Activated naive CD8-positive, alpha-beta T cell treated with anti-CD3 and anti-CD28 coated beads, Interleukin-2, amount 50 U/mL, for 24 hours (primary cell): ENCODE data around the gene HOXA5.

Source experiments
- ATAC-seq: fragments of 150-1000 bp; cut with Tn5 transposase; one replicate; pipeline ENCODE4 v1.10.0; 2021
- DNase-seq: peaks from one replicate; pipeline ENCODE4 v3.0.0; 2021
- H3K27ac Mint-ChIP-seq: one replicate; pipeline ENCODE4 v1.8.0; 2021; ENCODE audit warnings: mild to moderate bottlenecking, mixed read lengths
- H3K27me3 Mint-ChIP-seq: one replicate; pipeline ENCODE4 v1.8.0; 2021; ENCODE audit warnings: mixed read lengths
- H3K36me3 Mint-ChIP-seq: one replicate; pipeline ENCODE4 v1.8.0; 2021; ENCODE audit warnings: low read depth, mixed read lengths
- H3K4me1 Mint-ChIP-seq: one replicate; pipeline ENCODE4 v1.8.0; 2021; ENCODE audit warnings: mixed read lengths
- H3K4me3 Mint-ChIP-seq: one replicate; pipeline ENCODE4 v1.8.0; 2021; ENCODE audit warnings: mild to moderate bottlenecking, moderate library complexity, mixed read lengths
- H3K9me3 Mint-ChIP-seq: one replicate; pipeline ENCODE4 v1.8.0; 2021; ENCODE audit warnings: mixed read lengths

Gene HOXA5

DNA sequence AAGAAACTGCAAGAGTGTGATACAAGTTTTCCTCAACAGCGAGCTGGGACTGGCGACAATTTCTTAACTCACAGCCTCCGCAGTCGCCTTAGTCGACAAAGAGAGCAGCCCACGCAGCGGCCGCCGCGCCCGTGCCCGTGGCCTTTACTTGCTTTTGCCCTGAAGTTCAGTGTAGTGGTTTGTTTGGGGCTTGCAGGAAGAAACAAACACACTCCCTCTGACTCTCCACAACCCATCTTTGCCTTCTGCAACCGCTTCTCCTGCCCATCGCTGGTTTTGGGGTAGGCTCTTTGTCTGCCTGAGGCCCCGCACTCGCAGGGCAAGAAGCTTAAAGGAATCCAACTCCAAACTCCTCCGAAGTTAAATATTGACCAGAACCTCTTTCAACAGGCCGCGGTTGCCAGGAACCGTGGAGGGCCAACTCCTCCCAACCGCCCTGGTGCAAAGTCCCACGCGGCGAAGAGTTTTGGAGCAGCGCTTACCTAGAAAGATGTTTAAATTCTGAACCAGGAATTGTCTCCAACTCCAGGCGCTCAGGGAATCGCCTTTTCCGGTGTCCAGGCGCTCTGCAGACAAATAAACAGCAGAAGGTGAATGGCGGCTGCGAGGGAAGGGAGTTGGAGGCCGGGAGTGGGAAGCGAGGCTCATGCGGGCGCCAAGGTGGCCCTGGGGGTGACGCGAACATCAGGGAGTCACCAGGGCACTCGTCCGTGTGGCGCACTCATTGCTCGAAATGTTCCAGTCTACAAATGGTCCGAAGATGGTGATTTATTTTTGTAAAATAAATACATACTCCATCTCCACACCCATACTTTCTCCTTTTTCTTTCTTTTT lies 21.2 kb downstream of the HOXA5 start:
- no peak overlapping the region for H3K4me3 Mint-ChIP-seq
- ATAC-seq, result no peak
- no peaks in the 10 kb centered on the region for H3K9me3 Mint-ChIP-seq
- H3K27me3 Mint-ChIP-seq, result peaks cover 16% of the 10 kb centered on the region
- no peaks in the 10 kb centered on the region for H3K36me3 Mint-ChIP-seq
- DNase-seq, result no peak
- H3K27ac Mint-ChIP-seq, result no peak overlapping the region
- no peaks in the 10 kb centered on the region for H3K4me1 Mint-ChIP-seq

DNA sequence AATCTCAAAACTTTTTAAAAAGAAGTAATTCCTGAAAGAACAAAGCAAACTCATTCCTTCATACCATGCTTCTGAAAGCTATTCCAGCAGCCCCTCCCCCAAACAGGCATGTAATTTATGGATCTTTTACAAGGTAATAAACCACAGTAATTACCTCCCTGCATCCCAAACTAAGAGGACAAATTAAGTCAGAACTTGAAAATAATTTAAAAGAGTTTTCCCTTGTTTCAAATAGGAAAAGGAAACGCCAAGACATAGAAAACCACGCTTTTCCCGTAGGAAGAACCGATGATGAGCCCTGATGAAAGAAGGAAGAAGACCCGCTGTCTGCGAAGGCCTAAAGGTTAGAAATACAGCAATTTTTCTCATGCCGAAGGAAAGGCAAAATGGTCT lies 21.8 kb downstream of the HOXA5 start:
- no peaks in the 10 kb centered on the region for H3K36me3 Mint-ChIP-seq
- H3K4me1 Mint-ChIP-seq, result no peaks in the 10 kb centered on the region
- H3K4me3 Mint-ChIP-seq, result no peak overlapping the region
- ATAC-seq (no peak), DNase-seq (no peak)
- no peaks in the 10 kb centered on the region for H3K9me3 Mint-ChIP-seq
- H3K27me3 Mint-ChIP-seq, result peaks cover 10% of the 10 kb centered on the region
- no peak overlapping the region for H3K27ac Mint-ChIP-seq

GRCh38 chr7:27119412-27119911 lies 24.0 kb downstream of the HOXA5 start:
- DNase-seq (no peak), ATAC-seq (no peak)
- Mint-ChIP-seq H3K4me1 (no peaks in the 10 kb centered on the region), H3K27me3 (peaks cover 1% of the 10 kb centered on the region), H3K27ac (no peak overlapping the region), H3K36me3 (no peaks in the 10 kb centered on the region), H3K9me3 (no peaks in the 10 kb centered on the region), H3K4me3 (no peak overlapping the region)

DNA sequence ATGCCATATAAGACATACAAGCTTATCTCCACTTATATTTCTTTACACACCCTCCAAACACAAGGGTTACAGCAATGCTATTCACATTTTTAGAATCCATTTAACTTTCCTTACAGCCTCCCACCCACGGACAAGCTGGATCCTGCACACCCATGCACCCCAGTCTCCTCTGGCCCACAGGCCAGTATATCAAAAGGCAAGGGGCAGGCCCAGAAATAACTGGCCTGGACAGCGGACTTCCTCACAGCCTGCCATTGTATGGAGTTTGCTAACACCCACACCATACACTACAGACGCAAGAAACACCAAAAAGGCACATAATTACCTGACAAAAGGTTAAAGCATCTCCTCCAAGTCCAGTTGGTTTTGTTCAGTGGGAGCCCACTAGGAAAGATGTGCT lies 24.9 kb downstream of the HOXA5 start:
- H3K9me3 Mint-ChIP-seq, result no peaks in the 10 kb centered on the region
- no peaks in the 10 kb centered on the region for H3K36me3 Mint-ChIP-seq
- no peak overlapping the region for H3K27ac Mint-ChIP-seq
- ATAC-seq (no peak), DNase-seq (no peak)
- H3K27me3 Mint-ChIP-seq, result no peaks in the 10 kb centered on the region
- no peak overlapping the region for H3K4me3 Mint-ChIP-seq
- no peaks in the 10 kb centered on the region for H3K4me1 Mint-ChIP-seq

DNA sequence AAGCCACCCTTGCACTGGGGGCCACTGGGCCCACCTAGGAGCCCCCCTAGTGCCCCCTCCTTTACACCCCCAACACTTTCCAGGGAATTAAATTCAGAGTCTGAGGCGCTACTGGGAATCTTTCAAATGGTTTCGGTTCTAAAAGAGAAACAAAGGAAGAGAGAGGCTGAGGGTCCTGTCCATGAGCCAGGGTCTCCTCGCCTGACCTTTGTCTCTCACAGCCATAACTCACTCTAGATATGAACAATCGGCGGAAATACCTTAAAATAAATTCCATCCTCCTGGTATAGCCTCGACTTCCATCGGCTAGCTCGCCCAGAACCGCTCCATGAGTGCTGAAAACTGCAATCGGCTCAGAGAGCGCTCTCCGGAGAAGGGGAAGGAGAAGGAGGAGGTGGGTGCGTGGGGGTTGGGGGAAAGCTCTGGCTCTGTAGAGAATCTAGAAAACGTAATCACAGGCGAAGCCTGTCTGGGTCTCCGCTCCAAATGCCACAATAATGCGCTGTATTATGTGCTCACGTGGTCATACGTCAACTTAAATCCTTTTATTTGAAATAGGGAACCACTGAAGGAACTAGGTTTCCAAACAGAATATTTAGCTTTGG lies 25.5 kb downstream of the HOXA5 start:
- DNase-seq, result no peak
- H3K9me3 Mint-ChIP-seq, result no peaks in the 10 kb centered on the region
- no peak overlapping the region for H3K4me3 Mint-ChIP-seq
- H3K27ac Mint-ChIP-seq, result no peak overlapping the region
- no peak for ATAC-seq
- no peaks in the 10 kb centered on the region for H3K4me1 Mint-ChIP-seq
- H3K27me3 Mint-ChIP-seq, result no peaks in the 10 kb centered on the region
- no peaks in the 10 kb centered on the region for H3K36me3 Mint-ChIP-seq

GRCh38 chr7:27116962-27117886 lies 26.3 kb downstream of the HOXA5 start:
- ATAC-seq (no peak), DNase-seq (no peak)
- H3K27ac Mint-ChIP-seq, result no peak overlapping the region
- H3K4me1 Mint-ChIP-seq, result no peaks in the 10 kb centered on the region
- H3K27me3 Mint-ChIP-seq, result no peaks in the 10 kb centered on the region
- no peaks in the 10 kb centered on the region for H3K36me3 Mint-ChIP-seq
- no peaks in the 10 kb centered on the region for H3K9me3 Mint-ChIP-seq
- no peak overlapping the region for H3K4me3 Mint-ChIP-seq

GRCh38 chr7:27116031-27116961 lies 27.2 kb downstream of the HOXA5 start:
- H3K27me3 Mint-ChIP-seq, result peaks cover 4% of the 10 kb centered on the region
- no peaks in the 10 kb centered on the region for H3K9me3 Mint-ChIP-seq

DNA sequence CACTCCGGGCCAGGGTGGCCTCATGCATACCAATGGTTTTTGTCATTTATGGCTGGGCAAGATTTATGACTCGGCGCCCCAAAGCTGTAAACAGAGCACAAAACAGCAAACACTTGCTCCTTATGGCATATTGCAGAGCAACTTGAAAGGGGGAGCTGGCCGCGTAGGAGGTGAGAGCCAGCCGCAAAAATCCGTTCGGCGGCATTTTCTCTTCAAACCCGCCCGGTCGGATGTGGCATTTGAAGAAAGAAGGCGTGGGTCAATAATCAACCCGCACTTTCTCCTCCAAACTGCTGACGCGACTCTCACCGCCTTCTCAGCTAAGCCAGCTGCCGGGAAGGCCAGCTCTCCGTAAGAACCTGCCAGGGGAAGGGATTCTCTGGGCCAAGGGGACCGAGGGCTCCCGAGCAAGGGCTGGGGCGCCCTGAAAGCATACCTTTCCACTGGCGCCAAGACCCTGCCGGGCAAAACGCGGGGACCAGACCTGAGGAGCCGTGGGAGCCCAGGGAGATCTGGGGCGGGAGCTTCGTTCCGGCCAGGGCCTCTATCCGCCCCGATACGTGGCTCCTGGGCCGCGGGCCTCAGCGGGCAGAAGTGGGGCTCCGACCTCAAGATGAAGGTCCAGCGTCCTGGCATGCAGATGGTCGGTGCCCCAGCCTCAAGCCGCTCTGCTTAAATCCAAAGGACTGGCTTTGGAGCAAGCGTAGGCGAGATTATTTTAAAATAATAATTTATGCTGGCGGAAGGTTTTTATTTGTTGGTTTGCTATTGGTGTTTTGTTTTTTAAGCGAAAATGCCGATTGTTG lies 28.1 kb downstream of the HOXA5 start:
- H3K36me3 Mint-ChIP-seq, result no peaks in the 10 kb centered on the region
- H3K9me3 Mint-ChIP-seq, result no peaks in the 10 kb centered on the region
- no peak for DNase-seq
- H3K27me3 Mint-ChIP-seq, result peaks cover 4% of the 10 kb centered on the region
- H3K27ac Mint-ChIP-seq, result no peak overlapping the region
- no peaks in the 10 kb centered on the region for H3K4me1 Mint-ChIP-seq
- H3K4me3 Mint-ChIP-seq, result no peak overlapping the region
- ATAC-seq, result no peak

More at GRCh38 chr7:27116031-27116961, 27.2 kb downstream of the HOXA5 start:
- Mint-ChIP-seq H3K4me3 (no peak overlapping the region), H3K27ac (no peak overlapping the region), H3K36me3 (no peaks in the 10 kb centered on the region), H3K4me1 (no peaks in the 10 kb centered on the region)
- DNase-seq, result no peak
- no peak for ATAC-seq

- ATAC-seq (no peak), DNase-seq (no peak)
- H3K9me3 Mint-ChIP-seq, result no peaks in the 10 kb centered on the region
Measured at GRCh38 chr7:27114881-27115220, 28.6 kb downstream of the HOXA5 start.

DNA sequence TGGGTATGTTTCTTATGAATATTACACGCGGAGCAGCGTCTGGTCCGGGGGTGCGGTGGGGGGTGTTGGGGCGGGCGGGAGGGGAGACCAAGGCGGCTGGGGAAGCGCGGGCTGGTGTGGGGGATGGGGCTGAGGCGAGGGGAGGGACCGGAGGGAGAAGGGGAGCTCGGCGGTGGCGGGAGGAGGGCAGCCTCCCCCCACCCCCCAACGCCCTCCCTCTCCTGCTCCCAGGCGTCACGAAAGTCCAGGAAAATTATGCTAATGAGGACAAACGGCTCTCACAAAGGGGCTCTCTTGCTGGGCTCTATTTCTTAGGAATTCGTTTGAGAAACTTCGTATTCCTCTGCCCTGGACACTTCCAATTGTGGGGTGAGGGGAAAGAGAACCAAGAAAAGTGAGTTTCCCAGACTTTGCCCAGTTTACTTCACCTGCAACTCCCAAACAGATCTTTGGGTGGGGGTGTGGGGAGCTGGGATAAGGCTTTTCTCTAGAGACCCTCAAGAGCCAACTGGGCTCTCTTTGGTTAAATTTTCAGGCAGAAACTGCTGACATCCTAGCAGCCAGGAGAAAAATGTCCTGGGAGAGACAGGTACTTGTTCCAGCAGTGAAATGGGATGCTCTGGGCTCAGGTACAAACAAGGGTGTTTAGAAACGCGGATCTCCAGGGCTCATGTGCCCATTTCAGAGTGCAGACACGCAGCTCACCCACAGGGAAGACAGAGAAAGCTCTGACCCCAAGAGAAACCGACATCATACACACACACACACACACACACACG lies 29.3 kb downstream of the HOXA5 start:
- H3K9me3 Mint-ChIP-seq, result no peaks in the 10 kb centered on the region
- H3K4me3 Mint-ChIP-seq, result no peak overlapping the region
- no peaks in the 10 kb centered on the region for H3K4me1 Mint-ChIP-seq
- no peak for ATAC-seq
- H3K36me3 Mint-ChIP-seq, result no peaks in the 10 kb centered on the region
- H3K27me3 Mint-ChIP-seq, result peaks cover 4% of the 10 kb centered on the region
- no peak overlapping the region for H3K27ac Mint-ChIP-seq
- DNase-seq, result no peak

More at GRCh38 chr7:27114881-27115220, 28.6 kb downstream of the HOXA5 start:
- Mint-ChIP-seq H3K36me3 (no peaks in the 10 kb centered on the region), H3K4me1 (no peaks in the 10 kb centered on the region), H3K27me3 (peaks cover 4% of the 10 kb centered on the region), H3K27ac (no peak overlapping the region), H3K4me3 (no peak overlapping the region)

DNA sequence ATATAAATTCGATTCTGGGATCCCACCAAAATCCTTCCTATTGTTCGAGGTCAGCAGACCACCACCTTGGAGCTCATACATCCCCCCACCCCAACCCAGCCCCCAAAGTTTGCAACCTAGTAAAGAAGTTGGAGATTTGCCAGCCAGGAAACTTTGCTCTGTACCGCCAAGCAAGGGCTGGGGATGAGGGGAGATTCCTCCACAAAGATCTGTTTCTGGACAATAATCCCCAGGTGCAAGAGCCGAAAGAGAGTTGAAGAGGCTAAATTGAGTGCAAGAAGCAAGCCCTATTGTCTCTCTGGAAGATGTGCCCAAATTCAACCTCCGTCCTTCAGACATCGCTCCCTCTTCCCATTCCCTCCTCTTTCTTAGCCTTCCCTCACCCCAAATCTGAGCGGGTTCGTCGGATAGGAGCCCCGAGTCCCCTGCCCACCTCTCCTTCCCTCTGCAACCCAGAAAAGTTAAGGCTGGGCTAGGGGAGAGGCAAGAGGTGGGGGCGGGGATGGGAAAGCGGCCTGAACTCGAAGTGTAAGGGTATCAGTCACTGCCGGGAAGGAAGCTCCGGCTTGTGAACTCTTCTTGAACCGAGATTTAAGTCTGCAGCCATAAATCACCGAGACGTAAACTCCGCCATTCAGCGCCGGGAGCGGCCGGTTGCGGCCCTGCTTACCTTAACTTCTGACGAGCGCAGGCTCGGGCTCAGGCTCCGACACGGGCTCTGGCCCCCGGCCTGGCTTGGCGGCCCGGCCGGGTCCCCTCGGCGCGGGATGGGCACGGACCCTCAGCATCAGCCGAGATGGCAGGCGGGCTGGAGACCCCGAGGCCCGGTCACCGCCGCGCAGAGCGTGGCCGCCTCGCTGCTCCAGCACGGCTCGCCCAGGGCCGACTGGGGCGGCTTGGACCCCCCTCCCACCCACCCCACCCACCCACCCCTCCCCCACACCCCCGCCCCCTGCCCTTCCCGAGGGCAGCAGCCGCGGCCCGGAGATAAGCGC lies 30.2 kb downstream of the HOXA5 start:
- Mint-ChIP-seq H3K4me3 (no peak overlapping the region), H3K9me3 (no peaks in the 10 kb centered on the region), H3K4me1 (no peaks in the 10 kb centered on the region), H3K27ac (no peak overlapping the region), H3K27me3 (peaks cover 4% of the 10 kb centered on the region), H3K36me3 (no peaks in the 10 kb centered on the region)
- ATAC-seq (no peak), DNase-seq (no peak)

- H3K27me3 Mint-ChIP-seq, result peaks cover 4% of the 10 kb centered on the region
- no peaks in the 10 kb centered on the region for H3K36me3 Mint-ChIP-seq
- no peak overlapping the region for H3K4me3 Mint-ChIP-seq
- DNase-seq (no peak), ATAC-seq (no peak)
- H3K9me3 Mint-ChIP-seq, result no peaks in the 10 kb centered on the region
- H3K27ac Mint-ChIP-seq, result no peak overlapping the region
- H3K4me1 Mint-ChIP-seq, result no peaks in the 10 kb centered on the region
Measured at GRCh38 chr7:27112361-27112760, 31.1 kb downstream of the HOXA5 start.
